Measurements from ENCODE around the gene PPP1CA.

PPP1CA gene

DNA sequence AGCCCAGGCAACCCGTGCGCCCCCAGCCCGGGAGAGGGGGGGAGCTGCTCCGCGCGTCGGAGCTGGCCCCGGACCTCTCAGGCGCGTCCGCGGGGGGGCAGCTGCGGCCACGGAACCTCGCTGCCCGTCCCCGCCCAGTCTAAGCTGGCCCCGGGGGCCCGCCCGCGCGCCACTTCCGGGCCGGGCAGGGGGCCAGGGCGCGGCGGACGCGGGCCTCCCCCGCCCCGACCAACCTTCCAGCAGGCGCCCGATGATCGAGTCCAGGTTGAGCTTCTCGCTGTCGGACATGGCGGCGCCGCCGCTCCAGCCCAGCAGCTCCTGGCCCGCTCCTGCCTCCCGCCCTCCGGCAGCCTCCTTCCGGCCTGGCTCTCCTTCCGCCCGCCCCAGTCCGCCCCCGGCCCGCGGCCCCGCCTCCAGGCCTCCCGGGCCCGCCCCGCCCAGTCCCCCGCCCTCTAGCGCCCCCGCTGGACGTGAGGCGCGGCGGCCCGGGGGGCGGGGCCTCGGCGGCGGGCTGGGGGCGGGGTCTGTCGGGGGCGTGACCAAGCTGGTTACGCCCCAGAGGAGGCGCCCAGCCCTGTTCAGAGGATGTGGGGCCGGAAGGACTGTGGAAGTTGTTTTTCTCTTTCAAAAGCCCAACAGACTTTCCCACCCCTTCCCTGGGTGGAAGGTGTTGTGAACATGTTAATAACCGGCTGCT lies at the start of gene PPP1CA:
TSS of gene PPP1CA (minus strand) at position 364 of the 697 bp plus-strand sequence. CDS start at position 288, 76 bp downstream.
- peak within 1 kb of the TSS; percentile 92 for H3K4me3 ChIP-seq (ENCODE audit: low read length)
- H3K9me2 ChIP-seq (replicated peaks; ENCODE audit: control insufficient read depth, low read length): no peaks in the 10 kb centered on the region

DNA sequence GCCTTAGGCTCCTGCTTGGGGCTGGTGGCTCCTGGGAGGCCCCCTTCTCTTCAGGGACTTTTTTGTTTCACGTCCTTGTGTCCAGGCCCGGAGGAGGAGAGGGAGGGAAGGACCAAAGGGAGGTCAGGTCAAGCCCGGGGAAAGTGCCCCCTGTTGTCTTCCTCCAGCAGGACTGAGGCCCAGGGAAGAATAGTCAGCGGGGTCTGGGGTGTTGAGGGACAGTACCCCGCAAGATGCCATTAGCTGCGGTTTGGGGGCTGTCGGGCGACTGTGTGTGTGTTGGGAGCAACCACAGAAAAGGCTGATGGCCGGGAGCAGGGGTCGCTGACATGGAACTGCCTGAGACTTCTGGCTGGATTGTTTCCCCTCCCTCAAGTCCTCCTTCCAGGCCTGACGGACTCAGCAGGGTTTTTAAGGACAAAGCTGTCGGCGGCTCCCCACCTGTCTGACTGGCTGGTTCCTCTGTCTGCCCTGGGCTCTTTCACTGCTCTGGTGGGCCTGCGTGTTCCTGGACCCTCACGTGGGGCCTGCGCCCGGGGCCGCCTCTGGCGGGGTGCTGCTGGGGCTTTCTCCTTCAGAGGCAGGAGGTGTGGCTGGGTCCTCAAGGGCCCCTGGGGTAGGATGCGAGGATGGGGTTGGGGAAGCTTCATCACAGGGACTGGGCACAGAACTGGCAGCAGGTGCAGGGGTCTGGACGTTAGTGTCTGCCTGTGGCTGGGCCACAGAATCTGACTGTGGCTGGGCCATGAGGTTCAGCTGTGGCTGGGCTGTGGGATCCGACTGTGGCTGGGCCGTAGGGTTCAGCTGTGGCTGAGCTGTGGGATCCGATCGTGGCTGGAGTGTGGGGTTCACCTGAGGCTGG lies 49.4 kb upstream of the PPP1CA start:
- no peaks in the 10 kb centered on the region for H3K9me2 ChIP-seq (replicated peaks; ENCODE audit: control insufficient read depth, low read length)
- peaks cover 2% of the 10 kb centered on the region for H3K79me2 ChIP-seq (ENCODE audit: control insufficient read depth, low read length)
- no peak for TF ChIP-seq EZH2phosphoT487 (IDR thresholded peaks at IDR 0.05; ENCODE audit: borderline replicate concordance, low read length)
- TF ChIP-seq, protein P1, sequence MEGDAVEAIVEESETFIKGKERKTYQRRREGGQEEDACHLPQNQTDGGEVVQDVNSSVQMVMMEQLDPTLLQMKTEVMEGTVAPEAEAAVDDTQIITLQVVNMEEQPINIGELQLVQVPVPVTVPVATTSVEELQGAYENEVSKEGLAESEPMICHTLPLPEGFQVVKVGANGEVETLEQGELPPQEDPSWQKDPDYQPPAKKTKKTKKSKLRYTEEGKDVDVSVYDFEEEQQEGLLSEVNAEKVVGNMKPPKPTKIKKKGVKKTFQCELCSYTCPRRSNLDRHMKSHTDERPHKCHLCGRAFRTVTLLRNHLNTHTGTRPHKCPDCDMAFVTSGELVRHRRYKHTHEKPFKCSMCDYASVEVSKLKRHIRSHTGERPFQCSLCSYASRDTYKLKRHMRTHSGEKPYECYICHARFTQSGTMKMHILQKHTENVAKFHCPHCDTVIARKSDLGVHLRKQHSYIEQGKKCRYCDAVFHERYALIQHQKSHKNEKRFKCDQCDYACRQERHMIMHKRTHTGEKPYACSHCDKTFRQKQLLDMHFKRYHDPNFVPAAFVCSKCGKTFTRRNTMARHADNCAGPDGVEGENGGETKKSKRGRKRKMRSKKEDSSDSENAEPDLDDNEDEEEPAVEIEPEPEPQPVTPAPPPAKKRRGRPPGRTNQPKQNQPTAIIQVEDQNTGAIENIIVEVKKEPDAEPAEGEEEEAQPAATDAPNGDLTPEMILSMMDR (IDR thresholded peaks at IDR 0.05; ENCODE audit: low read depth, low read length, poor library complexity, severe bottlenecking): no peak
- no peaks in the 10 kb centered on the region for H4K20me1 ChIP-seq (ENCODE audit: control insufficient read depth, insufficient read depth, low read depth, low read length)
- no peaks in the 10 kb centered on the region for H3K9me3 ChIP-seq (ENCODE audit: control insufficient read depth, insufficient read depth, low read length)
- H3K4me3 ChIP-seq (ENCODE audit: low read length): no peak overlapping the region
- H3K36me3 ChIP-seq (ENCODE audit: control insufficient read depth, low read length): no peaks in the 10 kb centered on the region
- H3F3A ChIP-seq (ENCODE audit: control insufficient read depth, insufficient read depth): peaks cover 10% of the 10 kb centered on the region
- no peaks in the 10 kb centered on the region for H3K27me3 ChIP-seq (ENCODE audit: control insufficient read depth, low read length)
- peak overlapping the region; percentile 55 for H3K27ac ChIP-seq (ENCODE audit: low read depth, low read length)
- H3K4me1 ChIP-seq (ENCODE audit: control insufficient read depth, low read length): peaks cover 52% of the 10 kb centered on the region
- peak overlapping the region; percentile 49 for H3K4me2 ChIP-seq (ENCODE audit: low read length)

More for the DNA sequence above, at the start of gene PPP1CA:
- H3K36me3 ChIP-seq (ENCODE audit: control insufficient read depth, low read length): peaks cover 75% of the 10 kb centered on the region
- H3K27ac ChIP-seq (ENCODE audit: low read depth, low read length): peak within 1 kb of the TSS; percentile 96
- H3K79me2 ChIP-seq (ENCODE audit: control insufficient read depth, low read length): peaks cover 86% of the 10 kb centered on the region
- H3K4me1 ChIP-seq (ENCODE audit: control insufficient read depth, low read length): peaks cover 73% of the 10 kb centered on the region
- H3K27me3 ChIP-seq (ENCODE audit: control insufficient read depth, low read length): no peaks in the 10 kb centered on the region
- H3F3A ChIP-seq (ENCODE audit: control insufficient read depth, insufficient read depth): peaks cover 10% of the 10 kb centered on the region; the same call in 1 of the 2 replicates
- peak within 1 kb of the TSS; percentile 82 for H3K4me2 ChIP-seq (ENCODE audit: low read length)
- peaks cover 7% of the 10 kb centered on the region; the same call in 1 of the 2 replicates for H4K20me1 ChIP-seq (ENCODE audit: control insufficient read depth, insufficient read depth, low read depth, low read length)
- H3K9me3 ChIP-seq (ENCODE audit: control insufficient read depth, insufficient read depth, low read length): no peaks in the 10 kb centered on the region
- TF ChIP-seq, protein P1 (IDR thresholded peaks at IDR 0.05; ENCODE audit: low read depth, low read length, poor library complexity, severe bottlenecking): peak; percentile 24
- TF ChIP-seq EZH2phosphoT487 (IDR thresholded peaks at IDR 0.05; ENCODE audit: borderline replicate concordance, low read length): no peak

DNA sequence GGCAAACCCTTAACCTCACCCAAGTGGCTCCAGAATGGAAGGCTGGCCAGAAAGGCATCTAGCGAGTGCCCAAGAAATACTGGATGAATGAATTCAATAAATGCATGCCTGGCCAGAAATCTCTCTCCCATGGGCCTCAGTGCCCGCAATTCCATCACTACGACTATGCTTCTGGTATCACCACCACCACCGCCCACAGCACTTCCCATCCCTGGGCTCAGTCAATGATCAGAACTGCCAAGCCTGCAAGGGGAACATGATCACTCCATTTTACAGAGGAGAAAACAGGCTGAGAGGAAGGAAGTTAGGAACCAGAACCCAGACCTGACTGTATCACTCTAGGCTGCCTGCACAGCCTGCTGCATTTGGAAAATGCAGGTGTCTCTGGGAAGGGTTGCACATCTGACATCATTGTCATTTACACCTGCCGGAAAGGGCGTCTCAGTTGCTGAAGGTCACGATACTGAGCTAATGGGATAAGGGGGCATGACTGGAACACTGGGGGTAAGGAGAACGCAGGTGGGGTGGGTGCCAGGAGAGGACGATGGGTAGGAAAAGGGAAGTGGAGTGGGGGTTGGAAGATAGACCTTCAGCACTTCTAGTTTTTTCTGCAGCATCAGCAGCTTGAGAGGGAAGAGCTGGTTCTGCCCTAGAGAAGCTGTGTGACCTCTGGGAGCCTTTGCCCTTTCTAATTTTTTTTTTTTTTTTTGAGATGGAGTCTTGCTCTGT lies 47.6 kb upstream of the PPP1CA start:
- Histone ChIP-seq H3K9me3 (ENCODE audit: control insufficient read depth, insufficient read depth, low read length) (no peaks in the 10 kb centered on the region), H3F3A (ENCODE audit: control insufficient read depth, insufficient read depth) (peaks cover 17% of the 10 kb centered on the region), H3K36me3 (ENCODE audit: control insufficient read depth, low read length) (no peaks in the 10 kb centered on the region), H3K4me2 (ENCODE audit: low read length) (peak overlapping the region; percentile 49), H3K27ac (ENCODE audit: low read depth, low read length) (peak overlapping the region; percentile 55), H3K4me3 (ENCODE audit: low read length) (no peak overlapping the region), H3K79me2 (ENCODE audit: control insufficient read depth, low read length) (peaks cover 18% of the 10 kb centered on the region), H3K4me1 (ENCODE audit: control insufficient read depth, low read length) (peaks cover 69% of the 10 kb centered on the region), H4K20me1 (ENCODE audit: control insufficient read depth, insufficient read depth, low read depth, low read length) (no peaks in the 10 kb centered on the region), H3K27me3 (ENCODE audit: control insufficient read depth, low read length) (no peaks in the 10 kb centered on the region), H3K9me2 (replicated peaks; ENCODE audit: control insufficient read depth, low read length) (no peaks in the 10 kb centered on the region)
- TF ChIP-seq, protein P1 (IDR thresholded peaks at IDR 0.05; ENCODE audit: low read depth, low read length, poor library complexity, severe bottlenecking): no peak
- no peak for TF ChIP-seq EZH2phosphoT487 (IDR thresholded peaks at IDR 0.05; ENCODE audit: borderline replicate concordance, low read length)

Measured in DOHH2 (cell line).